Esophagus muscularis mucosa (tissue), 4 donors: Measurements from ENCODE around the gene ZC3H7A. TPM values are rescaled to one million over a fixed set of nuclear protein-coding genes. Genes with fewer than 3 reads are reported as not detected.
"Not testable (repeated sequence)": the region's sequence is repeated elsewhere in the genome, so short reads cannot be mapped to it uniquely, and the experiment has no call there.

ENCODE experiments used
- DNase-seq: peaks from one replicate; pipeline ENCODE4 v3.0.0-alpha.2; 2017; ENCODE audit errors: extremely low spot score
- H3K27ac ChIP-seq, 4 donors: fragments of 200-600 bp; sonication (generic); replicated peaks in 1 of 4; 1 replicate in 3 of 4; 2 replicates in 1 of 4; pipeline ENCODE4 v1.5.1; 2016 to 2019; ENCODE audit warnings: mild to moderate bottlenecking in 1 of 4
- H3K27me3 ChIP-seq, 4 donors: fragments of 200-600 bp; sonication (generic); one replicate each; pipeline versions ENCODE4 v1.5.1 to v1.6.0; 2016 to 2019
- H3K36me3 ChIP-seq, 4 donors: fragments of 200-600 bp; sonication (generic); one replicate each; pipeline ENCODE4 v1.5.1; 2016 to 2019
- H3K4me1 ChIP-seq, 4 donors: fragments of 200-600 bp; sonication (generic); one replicate each; pipeline ENCODE4 v1.5.1; 2016 to 2019
- H3K4me3 ChIP-seq, 4 donors: fragments of 200-600 bp; sonication (generic); 1 replicate in 2 of 4; 2 replicates in 2 of 4; pipeline ENCODE4 v1.5.1; 2016 to 2019; ENCODE audit warnings: mild to moderate bottlenecking in 4 of 4, moderate library complexity in 1 of 4
- H3K9me3 ChIP-seq, 4 donors: fragments of 200-600 bp; sonication (generic); 1 replicate in 3 of 4; 2 replicates in 1 of 4; pipeline ENCODE4 v1.5.1; 2016 to 2019
- CTCF ChIP-seq, 3 experiments: fragments of 200-600 bp in 2 of 3; fragments of 450-650 bp in 1 of 3; sonication (generic) in 2 of 3; IDR thresholded peaks; one replicate each; pipeline ENCODE4 v1.5.1; 2017 to 2019; ENCODE audit warnings: antibody characterized with exemption in 3 of 3, mild to moderate bottlenecking in 2 of 3, moderate library complexity in 1 of 3
- EP300 ChIP-seq: sonication (generic); formaldehyde crosslinking; IDR thresholded peaks from one replicate; pipeline ENCODE4 v1.6.1; 2017; ENCODE audit warnings: antibody characterized with exemption
- POLR2A ChIP-seq: fragments of 450-650 bp; IDR thresholded peaks from one replicate; pipeline ENCODE4 v1.6.1; 2017; ENCODE audit warnings: antibody characterized with exemption, moderate library complexity, mild to moderate bottlenecking, low read depth
- POLR2AphosphoS5 ChIP-seq, 2 donors: sonication (generic); formaldehyde crosslinking; IDR thresholded peaks; one replicate each; pipeline ENCODE4 v1.6.1; 2017; ENCODE audit warnings: antibody characterized with exemption in 2 of 2
- WGBS: methylation state at CpG from one replicate; pipeline ENCODE4 v1.1.5; 2018; 5-methylcytosine and 5-hydroxymethylcytosine counted together
- intact Hi-C: fragments of 100-400 bp; cut with DNase I; formaldehyde crosslinking; loops from one replicate; pipeline ENCODE4 v1.15.1; 2023
- total RNA-seq, 4 donors: library from RNA; depleted of rRNA; stranded (reverse); fragments of >200 nt; gene quantifications; one replicate each; pipeline versions ENCODE4 v1.1.0 to v1.2.1, GENCODE V29; 2016

ZC3H7A gene
- total RNA-seq, 4 donors from 2014 or later: 51.1 to 61.0 (median 61.0) TPM

DNA sequence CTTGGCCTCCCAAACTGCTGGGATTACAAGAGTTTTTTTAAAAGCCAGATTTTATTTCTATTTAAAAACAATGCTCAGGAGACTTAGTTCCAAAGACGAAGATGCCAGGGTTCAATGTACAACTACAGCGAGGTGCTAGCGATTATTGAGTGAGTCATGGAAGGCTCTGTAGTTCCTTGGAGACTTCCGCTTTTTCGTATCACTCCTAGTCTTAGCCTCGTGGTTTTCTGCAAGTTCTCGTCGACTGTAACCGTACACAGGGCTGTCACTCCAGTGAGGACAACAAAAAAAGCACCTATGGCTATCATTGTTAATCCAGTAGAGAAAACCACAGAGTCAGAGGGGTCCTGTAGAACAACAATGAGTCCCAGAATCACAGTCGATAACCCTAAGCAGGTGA lies 22.7 kb upstream of the ZC3H7A start:
- no peak for DNase-seq
- Histone ChIP-seq H3K27me3 (no peaks in the 10 kb centered on the region), H3K36me3 (no peaks in the 10 kb centered on the region), H3K4me1 (peaks cover 6 to 9% (median 8%) of the 10 kb centered on the region in 4 donors), H3K27ac (no peak overlapping the region), H3K4me3 (no peak overlapping the region), H3K9me3 (no peaks in the 10 kb centered on the region)
- intact Hi-C loops: loop anchor here (10.0 kb wide), 1 partner anchor 285 kb away; no protein-coding TSS in a partner anchor
- TF ChIP-seq POLR2AphosphoS5 (IDR thresholded peaks at IDR 0.05): no peak
- TF ChIP-seq POLR2A: no peak
- TF ChIP-seq CTCF (IDR thresholded peaks at IDR 0.05): no peak
- no peak for TF ChIP-seq EP300
- WGBS: 83% methylated on average over 10 of the region's 10 CpGs

DNA sequence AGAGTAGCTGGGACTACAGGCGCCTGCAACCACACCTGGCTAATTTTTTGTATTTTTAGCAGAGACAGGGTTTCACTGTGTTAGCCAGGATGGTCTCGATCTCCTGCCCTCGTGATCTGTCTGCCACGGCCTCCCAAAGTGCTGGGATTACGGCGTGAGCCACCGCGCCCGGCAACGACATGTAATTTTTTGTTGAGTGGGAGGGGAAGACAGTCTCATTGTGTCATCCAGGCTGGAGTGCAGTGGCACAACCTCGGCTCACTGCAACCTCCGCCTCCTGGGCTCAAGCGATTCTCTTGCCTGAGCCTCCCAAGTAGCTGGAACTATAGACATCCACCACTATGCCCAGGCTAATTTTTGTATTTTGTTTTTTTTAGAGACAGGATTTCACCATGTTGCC lies 21.9 kb upstream of the ZC3H7A start:
- H3K36me3 ChIP-seq, H3K4me3 ChIP-seq, H3K4me1 ChIP-seq, DNase-seq, H3K9me3 ChIP-seq, H3K27me3 ChIP-seq, H3K27ac ChIP-seq: not testable (repeated sequence)
- intact Hi-C loops: loop anchor here (10.0 kb wide), 1 partner anchor 284 kb away; no protein-coding TSS in a partner anchor
- 87% methylated on average over 4 of the region's 13 CpGs for WGBS

DNA sequence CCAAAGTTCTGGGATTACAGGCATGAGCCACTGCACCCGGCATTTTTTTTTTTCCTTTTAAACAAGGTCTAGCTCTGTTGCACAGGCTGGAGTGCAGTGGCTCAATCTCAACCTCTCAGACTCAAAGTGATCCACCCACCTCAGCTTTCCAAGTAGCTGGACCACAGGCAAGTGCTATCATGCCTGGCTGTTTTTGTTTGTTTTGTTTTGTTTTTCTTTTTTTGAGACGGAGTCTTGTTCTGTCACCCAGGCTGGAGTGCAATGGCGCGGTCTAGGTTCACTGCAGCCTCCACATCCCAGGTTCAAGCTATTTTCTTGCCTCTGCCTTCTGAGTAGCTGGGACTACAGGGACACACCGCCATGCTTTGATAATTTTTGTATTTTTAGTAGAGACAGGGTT lies 19.1 kb upstream of the ZC3H7A start:
- DNase-seq: no peak
- Histone ChIP-seq H3K4me3 (no peak overlapping the region), H3K36me3 (no peaks in the 10 kb centered on the region), H3K27ac (no peak overlapping the region), H3K9me3 (no peaks in the 10 kb centered on the region), H3K27me3 (no peaks in the 10 kb centered on the region), H3K4me1 (peaks cover 0 to 8% (median 0%) of the 10 kb centered on the region in 4 donors)
- intact Hi-C loops: loop anchor here (10.0 kb wide), 1 partner anchor 281 kb away; no protein-coding TSS in a partner anchor
- 68% methylated on average over 5 of the region's 5 CpGs for WGBS
- no peak for TF ChIP-seq POLR2A
- no peak for TF ChIP-seq EP300
- TF ChIP-seq POLR2AphosphoS5 (IDR thresholded peaks at IDR 0.05): no peak
- TF ChIP-seq CTCF (IDR thresholded peaks at IDR 0.05): no peak

DNA sequence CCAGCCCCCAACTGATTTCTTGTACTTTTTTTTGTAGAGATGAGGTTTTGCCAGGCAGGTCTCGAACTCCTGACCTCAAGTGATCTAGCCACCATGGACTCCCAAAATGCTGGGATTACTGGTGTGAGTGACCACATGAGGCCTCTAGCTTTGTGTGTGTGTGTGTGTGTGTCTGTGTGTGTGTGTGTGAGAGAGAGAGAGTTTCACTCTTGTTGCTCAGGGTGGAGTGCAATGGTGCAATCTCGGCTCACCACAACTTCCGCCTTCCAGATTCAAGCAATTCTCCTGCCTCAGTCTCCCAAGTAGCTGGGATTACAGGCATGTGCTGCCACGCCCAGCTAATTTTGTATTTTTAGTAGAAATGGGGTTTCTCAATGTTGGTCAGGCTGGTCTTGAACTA lies 17.7 kb upstream of the ZC3H7A start:
- H3K27me3 ChIP-seq, H3K9me3 ChIP-seq, H3K4me1 ChIP-seq, H3K4me3 ChIP-seq, H3K27ac ChIP-seq, DNase-seq, H3K36me3 ChIP-seq: not testable (repeated sequence)
- WGBS: 72% methylated on average over 4 of the region's 4 CpGs
- intact Hi-C loops: loop anchor here (5.0 to 10.0 kb wide), 2 partner anchors 280 to 407 kb away; no protein-coding TSS in a partner anchor

DNA sequence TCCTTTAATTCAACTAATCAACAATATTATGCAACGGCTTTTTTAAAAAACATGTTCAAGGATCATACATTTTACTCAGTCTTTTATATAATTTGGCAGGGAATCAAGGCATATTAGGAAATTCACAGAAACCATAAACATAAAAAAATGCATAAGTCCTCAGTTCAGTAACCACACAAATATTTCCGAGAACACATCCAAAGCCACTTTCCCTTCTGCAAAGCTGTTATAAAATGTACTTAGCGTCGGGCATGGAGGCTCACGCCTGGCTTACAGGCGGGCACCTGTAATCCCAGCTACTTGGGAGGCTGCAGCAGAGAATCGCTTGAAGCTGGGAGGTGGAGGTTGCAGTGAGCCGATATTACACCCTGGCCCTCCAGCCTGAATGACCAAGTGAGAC lies 9.7 kb upstream of the ZC3H7A start:
- WGBS: 75% methylated on average over 8 of the region's 8 CpGs
- no peak overlapping the region for H3K27ac ChIP-seq
- H3K27me3 ChIP-seq: no peaks in the 10 kb centered on the region
- H3K36me3 ChIP-seq: no peaks in the 10 kb centered on the region
- DNase-seq: no peak
- TF ChIP-seq POLR2AphosphoS5 (IDR thresholded peaks at IDR 0.05) (no peak), EP300 (no peak), POLR2A (no peak), CTCF (IDR thresholded peaks at IDR 0.05) (no peak)
- intact Hi-C loops: no loop called here
- H3K4me1 ChIP-seq: no peaks in the 10 kb centered on the region
- H3K9me3 ChIP-seq: no peaks in the 10 kb centered on the region
- no peak overlapping the region for H3K4me3 ChIP-seq

DNA sequence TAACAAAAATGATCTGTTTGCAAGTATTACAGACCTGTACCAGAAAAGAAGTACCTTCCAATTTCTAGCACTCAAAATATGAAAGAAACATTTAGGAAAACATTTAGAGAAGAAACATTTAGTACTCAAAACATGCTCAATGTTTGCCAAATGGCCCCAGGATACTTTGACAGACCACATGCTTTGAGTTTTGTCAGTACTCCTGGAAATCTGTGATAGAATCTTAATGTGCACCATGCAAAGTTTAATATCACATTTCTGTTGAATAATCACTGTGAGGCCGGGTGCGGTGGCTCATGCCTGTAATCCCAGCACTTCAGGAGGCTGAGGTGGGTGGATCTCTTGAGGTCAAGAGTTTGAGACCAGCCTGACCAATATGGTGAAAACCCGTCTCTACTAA lies 8.5 kb upstream of the ZC3H7A start:
- no peak for TF ChIP-seq POLR2AphosphoS5 (IDR thresholded peaks at IDR 0.05)
- TF ChIP-seq CTCF (IDR thresholded peaks at IDR 0.05): no peak
- TF ChIP-seq POLR2A: no peak
- TF ChIP-seq EP300: no peak
- intact Hi-C loops: no loop called here
- Histone ChIP-seq H3K4me3 (no peak overlapping the region), H3K36me3 (no peaks in the 10 kb centered on the region), H3K27ac (no peak overlapping the region), H3K9me3 (no peaks in the 10 kb centered on the region), H3K27me3 (no peaks in the 10 kb centered on the region), H3K4me1 (peaks cover 0 to 3% (median 0%) of the 10 kb centered on the region in 4 donors)
- WGBS: 76% methylated on average over 3 of the region's 3 CpGs
- DNase-seq: no peak
